DMS53 (cell line): ENCODE measurements around the gene FIBCD1.

ENCODE experiments used
- DNase-seq: peaks from one replicate; lab custom pipeline; 2025; lab: John Stamatoyannopoulos, UW

FIBCD1 gene

DNA sequence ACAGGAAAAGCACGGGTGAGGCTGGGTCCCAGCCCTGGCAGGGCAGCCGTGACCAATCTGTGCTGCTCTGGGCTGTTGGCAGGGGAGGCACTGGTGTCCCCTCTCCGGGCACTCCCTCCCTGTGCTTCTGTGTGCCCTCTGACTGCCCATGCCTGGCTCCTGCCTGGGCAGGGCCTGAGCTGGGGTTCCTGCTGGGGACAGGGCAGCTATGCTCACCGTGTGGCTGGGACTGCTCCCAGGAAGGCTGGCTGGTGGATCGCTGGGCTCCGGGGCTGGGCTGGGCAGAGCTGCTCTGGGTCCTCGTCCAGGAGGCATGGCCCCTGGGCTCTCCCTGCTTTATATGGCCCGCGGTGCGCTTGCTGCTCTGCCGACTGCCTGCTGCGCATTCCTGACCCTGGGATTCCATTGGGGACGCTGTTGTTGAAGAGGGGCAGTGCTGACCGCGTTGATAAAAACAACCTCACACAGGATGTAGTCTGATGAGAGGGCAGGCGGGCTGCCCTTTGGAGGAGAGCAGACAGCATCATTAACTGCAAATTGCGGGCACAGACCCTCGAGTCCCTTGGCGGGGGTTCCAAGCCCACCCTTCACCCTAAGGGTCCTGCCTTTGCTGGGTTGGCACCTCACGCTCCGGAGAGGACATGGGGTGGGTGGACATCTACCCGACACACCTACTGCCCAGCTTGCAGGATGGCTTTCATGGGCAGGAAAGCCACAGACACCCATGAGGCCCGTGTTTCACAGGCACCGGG is 43.4 kb downstream of the FIBCD1 start:
- DNase-seq, result peak; percentile 61

DNA sequence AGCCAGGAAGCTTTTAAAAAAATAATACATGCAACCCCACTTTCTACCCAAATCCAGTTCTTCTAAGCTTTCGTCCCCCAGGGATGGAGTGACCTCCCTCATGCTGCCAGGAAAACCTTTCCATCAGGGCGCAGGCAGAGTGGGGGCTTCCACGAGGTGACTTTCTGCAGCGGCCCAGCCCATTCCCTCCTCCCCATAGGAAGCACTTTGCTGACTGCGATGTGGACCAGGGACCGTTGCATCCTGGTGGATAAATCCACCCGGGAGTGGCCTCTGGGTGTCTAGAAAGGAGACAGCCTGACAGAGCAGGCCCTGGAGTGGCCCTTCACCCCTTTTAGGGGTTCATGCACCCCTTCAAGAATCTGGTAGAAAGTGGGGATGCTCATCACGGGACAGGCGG is 44.0 kb downstream of the FIBCD1 start:
- DNase-seq, result no peak

DNA sequence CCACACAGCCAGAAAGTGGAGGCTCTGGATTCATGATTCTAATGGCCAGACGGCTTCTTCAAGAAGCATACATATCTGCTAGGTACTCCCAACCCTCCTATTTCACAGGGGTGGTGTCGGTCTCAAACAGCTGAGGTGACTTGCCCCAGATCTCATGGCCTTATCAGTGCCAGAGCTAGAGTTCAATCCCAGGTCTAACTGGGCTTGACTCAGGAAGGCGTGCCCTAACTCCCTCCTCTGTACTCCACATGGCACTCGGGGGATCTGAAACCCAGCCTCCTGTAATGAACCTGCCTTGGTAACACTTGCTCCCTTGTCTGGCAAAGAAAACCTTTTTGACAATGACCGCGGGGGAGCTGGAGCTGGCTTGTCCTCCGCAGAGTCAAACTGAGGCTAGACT is 44.5 kb downstream of the FIBCD1 start:
- no peak for DNase-seq

DNA sequence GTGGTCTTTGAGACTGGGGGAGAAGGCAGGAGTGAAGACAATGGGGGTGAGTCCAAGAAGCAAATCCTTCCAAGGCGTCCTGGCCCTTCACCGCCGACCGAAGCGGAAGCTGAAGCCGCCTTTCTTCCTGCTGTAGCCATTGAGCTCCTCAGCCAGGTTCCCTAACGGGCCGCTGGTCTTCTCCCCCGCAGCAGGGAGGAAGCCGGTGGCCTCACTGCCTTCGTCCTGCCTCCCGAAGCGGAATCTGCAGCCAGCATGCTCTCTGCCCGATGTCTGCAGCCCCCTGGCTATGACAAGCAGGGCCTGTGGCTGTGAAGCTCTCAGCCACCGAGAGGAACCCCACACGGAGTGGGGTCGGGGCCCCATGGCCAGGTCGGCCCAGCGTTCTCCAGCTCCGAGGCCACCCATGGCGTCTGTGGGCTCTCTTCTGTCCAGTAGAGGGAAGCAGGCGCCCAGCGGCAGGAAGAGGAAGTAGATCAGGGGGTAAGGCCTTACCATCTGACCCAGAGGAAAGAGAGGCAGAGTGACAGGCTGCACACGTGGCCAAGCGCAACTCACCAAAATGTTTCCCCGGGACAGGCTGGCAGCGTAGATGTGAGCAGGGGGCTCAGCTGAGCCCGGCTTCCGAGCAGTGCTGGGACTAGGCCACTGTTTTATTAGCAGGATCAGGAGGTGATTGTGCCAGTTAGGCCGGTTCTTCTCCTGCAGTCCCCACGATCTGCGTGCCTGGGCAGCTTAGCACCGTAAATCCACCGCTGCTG is 45.5 kb downstream of the FIBCD1 start:
- DNase-seq, result peak; percentile 42

DNA sequence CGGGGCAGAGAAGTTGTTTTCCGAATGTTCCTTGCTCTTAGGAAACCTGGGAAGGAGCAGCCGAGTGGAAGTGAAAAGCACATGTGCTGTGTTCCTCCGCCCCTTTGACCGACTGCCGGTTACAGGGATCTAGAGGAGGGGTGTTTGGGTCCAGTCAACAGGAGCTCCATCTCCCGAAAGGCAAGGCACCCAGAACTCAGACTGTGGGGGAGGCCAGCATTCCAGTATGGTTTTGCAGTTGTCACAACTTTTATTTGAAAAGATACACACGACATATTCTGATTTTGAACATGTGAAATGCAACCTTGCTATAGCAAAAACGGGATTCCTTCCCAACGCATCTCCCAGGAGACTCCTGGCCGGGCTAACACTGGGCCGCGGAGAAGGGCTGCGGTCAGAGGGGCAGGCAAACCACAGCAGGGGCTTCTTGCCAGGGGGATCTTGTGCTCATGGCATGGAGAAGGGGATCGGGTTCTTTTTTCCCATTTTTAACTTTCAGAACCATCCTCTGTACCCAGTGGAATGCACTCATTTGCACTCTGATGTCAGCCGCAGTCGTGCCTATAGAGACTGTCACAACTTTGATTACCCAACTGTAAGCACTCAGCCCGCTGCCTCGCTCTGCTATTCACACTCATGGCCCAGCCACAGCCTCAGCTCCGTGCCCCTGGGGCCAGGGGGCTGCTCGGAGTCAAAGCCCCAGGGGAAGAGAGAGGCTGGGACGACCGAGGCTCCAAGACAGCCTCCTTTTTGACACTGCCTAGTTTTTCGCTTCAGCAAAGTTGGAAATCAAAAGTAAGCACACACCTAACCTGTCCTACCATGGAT is 46.4 kb downstream of the FIBCD1 start:
- no peak for DNase-seq

DNA sequence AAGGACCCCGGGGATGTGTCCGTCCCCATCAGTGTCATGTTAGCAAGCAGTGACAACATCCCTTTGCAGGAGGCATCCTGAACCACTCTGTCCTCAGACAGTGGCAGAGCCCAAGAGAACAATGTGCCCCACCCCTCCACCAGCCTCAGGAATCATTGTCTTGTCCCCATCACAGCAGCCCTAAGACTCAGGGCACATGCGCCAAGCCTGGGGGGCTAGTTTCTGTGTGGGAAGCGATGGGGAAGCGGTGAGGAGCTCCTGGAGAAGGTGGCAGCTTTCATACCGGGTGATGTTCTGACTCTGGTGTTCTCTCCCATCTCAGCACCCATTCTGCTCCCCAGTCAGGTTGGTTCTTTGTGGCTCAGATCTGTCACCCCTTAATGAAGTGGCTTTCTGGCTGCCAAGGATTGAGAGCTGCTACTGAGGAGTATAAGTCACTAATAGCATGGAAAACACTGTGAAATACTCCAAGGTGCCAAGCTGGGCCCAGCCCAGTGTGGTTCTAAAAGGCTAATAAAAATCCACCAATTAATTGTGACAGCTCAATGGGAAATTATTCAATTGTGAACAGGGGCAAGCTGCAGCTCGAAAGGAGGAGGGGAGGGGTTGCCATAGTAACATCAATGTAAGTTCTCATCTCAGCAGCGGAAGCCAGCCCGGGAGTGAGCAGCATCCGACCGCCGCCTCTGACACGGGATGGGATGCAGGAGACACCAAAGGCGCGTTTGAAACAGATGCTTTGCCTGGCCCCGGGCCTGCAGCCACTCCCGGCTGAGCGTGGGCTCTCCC is 47.2 kb downstream of the FIBCD1 start:
- no peak for DNase-seq

DNA sequence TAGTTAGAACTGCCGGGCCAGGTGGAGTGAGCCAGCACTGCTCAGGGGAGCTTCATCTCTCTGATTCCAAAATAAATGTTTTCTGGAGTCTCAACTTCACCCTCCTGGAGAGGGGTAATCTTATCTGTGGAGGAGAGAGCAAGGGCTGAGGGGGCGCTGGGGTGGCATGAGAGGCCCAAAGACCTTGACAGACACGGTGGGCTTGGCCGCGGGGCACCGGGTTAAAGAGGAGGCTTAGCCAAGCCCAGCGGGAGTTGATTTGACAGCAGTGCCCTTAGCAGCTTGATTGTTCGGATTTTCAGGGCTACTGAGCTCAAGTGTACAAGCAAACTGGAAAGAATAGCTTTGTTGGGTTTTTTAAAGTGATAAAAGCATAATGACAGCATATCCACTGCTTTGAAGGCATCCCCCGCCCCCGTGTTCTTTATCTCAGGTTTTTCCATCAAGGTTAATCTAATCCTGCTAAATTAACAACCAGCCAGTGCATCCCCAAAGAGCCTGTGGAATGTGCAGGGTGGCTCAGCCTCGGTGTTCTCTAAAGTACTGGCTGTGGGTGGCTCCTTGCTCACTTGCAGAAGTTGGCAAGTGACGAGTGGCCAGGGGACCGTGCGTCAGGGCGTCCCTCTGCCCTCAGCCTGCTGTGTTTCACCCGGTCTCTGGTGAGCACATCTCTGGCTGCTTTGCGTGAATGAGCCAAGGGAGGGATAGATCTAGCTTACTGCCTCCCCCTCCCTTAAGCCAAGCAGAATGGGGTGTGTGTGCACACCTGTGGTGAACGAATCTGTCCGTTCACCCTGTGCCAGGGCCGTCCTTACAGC is 48.0 kb downstream of the FIBCD1 start:
- no peak for DNase-seq

DNA sequence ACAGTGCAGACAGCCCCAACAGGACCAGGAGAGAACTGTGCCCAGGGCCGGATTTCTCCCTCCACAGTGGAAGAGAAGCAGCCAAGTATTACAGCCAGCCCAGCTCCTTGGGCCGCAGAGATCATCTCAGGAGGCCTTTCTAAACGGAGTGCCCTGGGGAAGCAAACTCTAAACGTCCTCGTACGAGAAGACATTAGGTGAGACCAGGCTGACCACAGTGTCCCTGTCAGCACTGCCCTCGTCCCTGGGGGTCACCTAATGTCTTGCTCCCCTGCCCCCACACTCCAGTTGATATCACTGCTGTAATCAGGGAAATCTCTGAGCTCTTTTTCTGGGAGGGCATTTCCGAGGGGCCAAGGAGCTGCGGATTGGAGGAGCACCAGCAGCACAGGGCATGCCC is 48.9 kb downstream of the FIBCD1 start:
- DNase-seq, result no peak

DNA sequence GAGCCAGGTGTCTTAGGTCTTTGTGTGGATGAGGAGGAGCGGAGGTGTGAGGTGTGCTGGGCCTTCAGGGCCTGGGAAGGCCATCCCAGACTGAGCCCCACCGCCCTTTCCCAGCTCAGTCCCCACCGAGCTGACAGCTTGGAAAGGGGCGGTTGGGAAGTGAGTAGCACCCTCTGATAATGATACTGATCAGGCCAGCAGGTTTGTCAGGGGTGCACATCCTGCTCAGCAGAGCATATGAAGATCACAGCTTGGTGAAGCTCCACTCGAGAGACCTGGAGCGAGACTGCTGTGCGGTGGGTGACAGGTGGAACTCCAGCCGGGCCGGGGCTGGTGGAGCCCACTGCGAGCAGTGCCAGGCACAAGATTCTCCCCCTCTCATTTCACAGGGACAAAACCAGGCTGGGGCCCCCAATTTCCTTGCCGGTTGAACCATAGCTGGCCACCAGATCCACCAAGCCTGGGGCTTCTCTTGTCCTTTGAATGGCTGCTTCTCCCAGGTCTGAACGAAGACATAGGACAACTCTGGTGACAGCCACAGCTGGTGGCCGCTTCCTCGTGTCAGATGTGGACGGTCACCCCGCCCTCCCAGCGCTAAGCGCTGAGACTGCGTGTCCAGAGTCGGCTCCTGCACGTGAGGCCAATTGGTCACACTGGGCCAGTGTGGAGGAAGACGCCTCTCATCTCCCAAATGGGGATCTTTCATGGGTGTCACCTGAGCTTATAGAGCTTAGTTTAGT is 50.7 kb downstream of the FIBCD1 start:
- DNase-seq, result no peak

DNA sequence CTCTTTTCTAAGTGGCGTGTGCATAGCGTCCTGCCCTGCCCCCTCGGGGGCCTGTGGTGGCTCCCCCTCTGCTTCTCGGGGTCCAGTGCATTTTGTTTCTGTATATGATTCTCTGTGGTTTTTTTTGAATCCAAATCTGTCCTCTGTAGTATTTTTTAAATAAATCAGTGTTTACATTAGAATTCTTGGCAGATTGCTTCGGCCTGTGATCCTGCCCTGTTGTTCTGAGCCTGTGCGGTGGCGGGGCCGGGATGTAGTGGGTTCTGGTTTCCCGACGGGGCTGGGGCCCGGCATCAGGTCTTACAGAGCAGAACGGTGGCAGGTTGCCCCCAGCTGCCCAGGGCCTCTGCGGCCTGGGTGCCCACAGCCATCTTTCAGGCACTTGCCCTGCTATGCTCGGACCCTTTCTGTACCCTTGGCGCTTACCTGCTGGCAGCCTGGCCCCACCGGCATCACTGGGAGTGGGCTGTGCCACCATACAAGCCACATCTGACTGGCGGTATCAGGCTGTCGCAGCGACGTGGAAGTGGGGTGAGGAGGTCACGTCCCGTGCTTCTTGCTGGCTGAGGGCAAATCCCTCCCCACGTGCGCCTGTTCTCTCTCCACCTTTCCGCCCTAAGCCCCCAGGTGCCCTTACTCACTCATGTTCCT is 51.4 kb downstream of the FIBCD1 start:
- DNase-seq, result no peak

DNA sequence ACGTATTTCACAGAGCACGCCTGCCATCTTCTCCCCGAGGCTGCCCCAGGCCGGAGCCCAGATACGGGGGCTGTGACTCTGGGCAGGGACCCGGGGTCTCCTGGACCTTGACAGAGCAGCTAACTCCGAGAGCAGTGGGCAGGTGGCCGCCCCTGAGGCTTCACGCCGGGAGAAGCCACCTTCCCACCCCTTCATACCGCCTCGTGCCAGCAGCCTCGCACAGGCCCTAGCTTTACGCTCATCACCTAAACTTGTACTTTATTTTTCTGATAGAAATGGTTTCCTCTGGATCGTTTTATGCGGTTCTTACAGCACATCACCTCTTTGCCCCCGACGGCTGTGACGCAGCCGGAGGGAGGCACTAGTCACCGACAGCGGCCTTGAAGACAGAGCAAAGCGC is 52.1 kb downstream of the FIBCD1 start:
- no peak for DNase-seq

DNA sequence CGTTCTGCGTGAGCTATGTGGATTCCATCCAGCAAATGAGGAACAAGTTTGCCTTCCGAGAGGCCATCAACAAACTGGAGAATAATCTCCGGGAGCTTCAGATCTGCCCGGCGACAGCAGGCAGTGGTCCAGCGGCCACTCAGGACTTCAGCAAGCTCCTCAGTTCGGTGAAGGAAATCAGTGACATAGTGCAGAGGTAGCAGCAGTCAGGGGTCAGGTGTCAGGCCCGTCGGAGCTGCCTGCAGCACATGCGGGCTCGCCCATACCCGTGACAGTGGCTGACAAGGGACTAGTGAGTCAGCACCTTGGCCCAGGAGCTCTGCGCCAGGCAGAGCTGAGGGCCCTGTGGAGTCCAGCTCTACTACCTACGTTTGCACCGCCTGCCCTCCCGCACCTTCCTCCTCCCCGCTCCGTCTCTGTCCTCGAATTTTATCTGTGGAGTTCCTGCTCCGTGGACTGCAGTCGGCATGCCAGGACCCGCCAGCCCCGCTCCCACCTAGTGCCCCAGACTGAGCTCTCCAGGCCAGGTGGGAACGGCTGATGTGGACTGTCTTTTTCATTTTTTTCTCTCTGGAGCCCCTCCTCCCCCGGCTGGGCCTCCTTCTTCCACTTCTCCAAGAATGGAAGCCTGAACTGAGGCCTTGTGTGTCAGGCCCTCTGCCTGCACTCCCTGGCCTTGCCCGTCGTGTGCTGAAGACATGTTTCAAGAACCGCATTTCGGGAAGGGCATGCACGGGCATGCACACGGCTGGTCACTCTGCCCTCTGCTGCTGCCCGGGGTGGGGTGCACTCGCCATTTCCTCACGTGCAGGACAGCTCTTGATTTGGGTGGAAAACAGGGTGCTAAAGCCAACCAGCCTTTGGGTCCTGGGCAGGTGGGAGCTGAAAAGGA is 53.3 kb downstream of the FIBCD1 start:
- no peak for DNase-seq

DNA sequence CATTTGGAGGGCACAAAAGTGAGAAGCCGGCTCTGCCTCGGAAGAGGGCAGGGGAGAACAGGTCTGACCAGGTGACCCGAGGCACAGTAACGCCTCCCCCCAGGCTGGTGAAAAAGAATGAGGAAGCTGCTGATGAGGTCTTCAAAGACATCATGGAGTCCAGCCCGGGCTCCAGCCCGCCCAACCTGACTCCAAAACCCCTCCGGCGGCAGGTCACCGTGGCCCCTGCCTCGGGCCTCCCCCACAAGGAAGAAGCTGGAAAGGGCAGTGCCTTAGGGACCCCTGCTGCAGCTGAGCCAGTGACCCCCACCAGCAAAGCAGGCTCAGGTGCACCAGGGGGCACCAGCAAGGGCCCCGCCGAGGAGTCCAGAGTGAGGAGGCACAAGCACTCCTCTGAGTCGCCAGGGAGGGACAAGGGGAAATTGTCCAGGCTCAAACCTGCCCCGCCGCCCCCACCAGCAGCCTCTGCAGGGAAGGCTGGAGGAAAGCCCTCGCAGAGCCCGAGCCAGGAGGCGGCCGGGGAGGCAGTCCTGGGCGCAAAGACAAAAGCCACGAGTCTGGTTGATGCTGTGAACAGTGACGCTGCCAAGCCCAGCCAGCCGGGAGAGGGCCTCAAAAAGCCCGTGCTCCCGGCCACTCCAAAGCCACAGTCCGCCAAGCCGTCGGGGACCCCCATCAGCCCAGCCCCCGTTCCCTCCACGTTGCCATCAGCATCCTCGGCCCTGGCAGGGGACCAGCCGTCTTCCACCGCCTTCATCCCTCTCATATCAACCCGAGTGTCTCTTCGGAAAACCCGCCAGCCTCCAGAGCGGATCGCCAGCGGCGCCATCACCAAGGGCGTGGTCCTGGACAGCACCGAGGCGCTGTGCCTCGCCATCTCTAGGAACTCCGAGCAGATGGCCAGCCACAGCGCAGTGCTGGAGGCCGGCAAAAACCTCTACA is 54.2 kb downstream of the FIBCD1 start:
- no peak for DNase-seq

DNA sequence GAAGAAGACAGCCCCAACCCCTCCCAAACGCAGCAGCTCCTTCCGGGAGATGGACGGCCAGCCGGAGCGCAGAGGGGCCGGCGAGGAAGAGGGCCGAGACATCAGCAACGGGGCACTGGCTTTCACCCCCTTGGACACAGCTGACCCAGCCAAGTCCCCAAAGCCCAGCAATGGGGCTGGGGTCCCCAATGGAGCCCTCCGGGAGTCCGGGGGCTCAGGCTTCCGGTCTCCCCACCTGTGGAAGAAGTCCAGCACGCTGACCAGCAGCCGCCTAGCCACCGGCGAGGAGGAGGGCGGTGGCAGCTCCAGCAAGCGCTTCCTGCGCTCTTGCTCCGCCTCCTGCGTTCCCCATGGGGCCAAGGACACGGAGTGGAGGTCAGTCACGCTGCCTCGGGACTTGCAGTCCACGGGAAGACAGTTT is 54.9 kb downstream of the FIBCD1 start:
- no peak for DNase-seq

DNA sequence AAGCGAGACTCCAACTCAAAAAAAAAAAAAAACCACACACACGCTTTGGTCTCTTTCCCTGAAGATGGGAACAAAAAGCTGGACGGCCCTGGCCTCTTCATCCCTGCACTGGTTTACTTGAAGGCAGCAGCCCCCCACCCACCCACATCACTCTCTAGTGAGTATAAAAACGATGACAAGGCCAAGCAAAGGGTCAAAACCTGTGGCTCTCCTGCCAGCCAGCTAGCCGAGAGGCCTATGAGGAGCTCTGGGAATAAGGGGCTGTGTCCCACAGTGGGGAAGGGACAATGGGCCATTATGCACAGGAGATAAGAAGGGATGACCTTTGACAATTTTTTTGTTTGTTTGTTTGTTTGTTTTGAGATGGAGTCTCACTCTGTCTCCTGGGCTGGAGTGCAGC is 55.6 kb downstream of the FIBCD1 start:
- no peak for DNase-seq

DNA sequence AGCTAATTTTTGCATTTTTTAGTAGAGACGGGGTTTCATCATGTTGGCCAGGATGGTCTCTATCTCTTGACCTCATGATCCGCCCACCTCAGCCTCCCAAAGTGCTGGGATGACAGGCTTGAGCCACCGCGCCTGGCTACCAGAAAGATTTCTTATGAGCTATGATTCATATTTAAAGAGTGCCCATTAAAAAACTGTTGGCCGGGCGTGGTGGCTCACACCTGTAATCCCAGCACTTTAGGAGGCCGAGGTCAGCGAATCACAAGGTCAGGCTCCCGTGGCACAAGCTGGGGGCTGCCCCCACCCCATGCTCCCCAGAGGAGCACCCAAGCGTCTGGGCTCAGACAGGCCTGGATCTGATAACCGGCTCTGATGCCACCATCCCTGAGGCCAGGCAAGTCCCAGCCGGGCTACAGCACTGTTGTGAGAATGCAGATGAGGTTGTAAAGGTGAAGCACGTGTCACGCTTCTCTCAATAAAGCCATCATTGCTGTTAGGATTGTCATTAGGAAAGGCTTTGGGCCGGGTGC is 56.3 kb downstream of the FIBCD1 start:
- no peak for DNase-seq

DNA sequence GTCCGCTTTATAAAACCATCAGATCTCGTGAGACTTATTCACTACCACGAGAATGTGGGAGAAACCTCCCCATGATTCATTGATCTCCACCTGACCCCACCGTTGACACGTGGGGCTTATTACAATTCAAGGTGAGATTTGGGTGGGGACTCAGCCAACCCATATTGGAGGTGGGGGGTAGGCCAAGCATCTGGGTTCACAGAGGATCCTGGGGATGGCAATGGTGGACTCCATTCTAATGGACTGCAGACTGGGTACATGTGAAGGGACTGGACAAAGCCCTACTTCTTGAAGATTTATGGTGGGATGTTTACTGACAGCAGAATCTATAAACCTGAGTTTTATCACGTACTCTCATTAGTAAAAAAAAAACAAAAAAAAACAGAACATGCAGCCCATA is 57.5 kb downstream of the FIBCD1 start:
- DNase-seq, result no peak
